ENCODE measurements around the gene PCDHB14.
"Not testable (repeated sequence)": the region's sequence is repeated elsewhere in the genome, so short reads cannot be mapped to it uniquely, and the experiment has no call there.

PCDHB14 gene

GRCh38 chr5:141201646-141202045 lies 21.5 kb upstream of the PCDHB14 start:
- in situ Hi-C loops (cut with MboI; ENCODE audit: low sequenced_read_pairs), result not testable (repeated sequence)

GRCh38 chr5:141208478-141208877 lies 14.7 kb upstream of the PCDHB14 start, which contains the start of gene PCDHB12:
Gene PCDHB12, plus strand, starts transcription at chr5:141208719. Its CDS starts 189 bp downstream, at chr5:141208908.
- in situ Hi-C loops (cut with MboI; ENCODE audit: low sequenced_read_pairs), result no loop called here

GRCh38 chr5:141210281-141210680 lies 12.9 kb upstream of the PCDHB14 start:
- in situ Hi-C loops (cut with MboI; ENCODE audit: low sequenced_read_pairs), result not testable (repeated sequence)

DNA sequence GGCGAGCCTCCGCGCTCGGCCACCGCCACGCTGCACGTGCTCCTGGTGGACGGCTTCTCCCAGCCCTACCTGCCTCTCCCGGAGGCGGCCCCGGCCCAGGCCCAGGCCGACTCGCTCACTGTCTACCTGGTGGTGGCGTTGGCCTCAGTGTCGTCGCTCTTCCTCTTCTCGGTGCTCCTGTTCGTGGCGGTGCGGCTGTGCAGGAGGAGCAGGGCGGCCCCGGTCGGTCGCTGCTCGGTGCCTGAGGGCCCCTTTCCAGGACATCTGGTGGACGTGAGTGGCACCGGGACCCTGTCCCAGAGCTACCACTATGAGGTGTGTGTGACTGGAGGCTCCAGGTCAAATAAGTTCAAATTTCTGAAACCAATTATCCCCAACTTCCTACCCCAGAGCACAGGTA lies 12.3 kb upstream of the PCDHB14 start:
- in situ Hi-C loops (cut with MboI; ENCODE audit: low sequenced_read_pairs), result not testable (repeated sequence)

DNA sequence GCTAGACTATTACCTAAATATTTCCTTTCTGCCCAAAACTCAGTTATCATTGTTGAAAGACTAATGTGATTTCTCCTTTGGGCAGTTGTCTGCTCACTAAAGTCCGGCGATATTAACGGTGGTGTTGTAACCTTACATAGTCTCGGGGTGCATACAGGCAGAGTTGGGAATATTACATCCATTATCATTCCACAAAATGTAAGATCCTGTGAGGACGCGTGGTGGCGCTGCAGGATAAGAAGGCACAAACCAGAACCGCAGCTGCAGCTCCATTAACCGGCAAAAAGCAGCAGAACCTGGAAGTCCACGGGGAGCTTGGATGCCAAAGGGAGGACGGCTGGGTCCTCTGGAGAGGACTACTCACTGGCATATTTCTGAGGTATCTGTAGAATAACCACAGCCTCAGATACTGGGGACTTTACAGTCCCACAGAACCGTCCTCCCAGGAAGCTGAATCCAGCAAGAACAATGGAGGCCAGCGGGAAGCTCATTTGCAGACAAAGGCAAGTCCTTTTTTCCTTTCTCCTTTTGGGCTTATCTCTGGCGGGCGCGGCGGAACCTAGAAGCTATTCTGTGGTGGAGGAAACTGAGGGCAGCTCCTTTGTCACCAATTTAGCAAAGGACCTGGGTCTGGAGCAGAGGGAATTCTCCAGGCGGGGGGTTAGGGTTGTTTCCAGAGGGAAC lies 9.3 kb upstream of the PCDHB14 start, which contains the start of gene PCDHB13:
Gene PCDHB13 (plus strand): TSS at position 264 of the 684 bp plus-strand sequence. CDS start 205 bp downstream, at position 469.
- in situ Hi-C loops (cut with MboI; ENCODE audit: low sequenced_read_pairs), result not testable (repeated sequence)

DNA sequence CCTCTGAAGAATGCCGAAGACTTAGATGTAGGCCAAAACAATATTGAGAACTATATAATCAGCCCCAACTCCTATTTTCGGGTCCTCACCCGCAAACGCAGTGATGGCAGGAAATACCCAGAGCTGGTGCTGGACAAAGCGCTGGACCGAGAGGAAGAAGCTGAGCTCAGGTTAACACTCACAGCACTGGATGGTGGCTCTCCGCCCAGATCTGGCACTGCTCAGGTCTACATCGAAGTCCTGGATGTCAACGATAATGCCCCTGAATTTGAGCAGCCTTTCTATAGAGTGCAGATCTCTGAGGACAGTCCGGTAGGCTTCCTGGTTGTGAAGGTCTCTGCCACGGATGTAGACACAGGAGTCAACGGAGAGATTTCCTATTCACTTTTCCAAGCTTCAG lies 8.6 kb upstream of the PCDHB14 start:
- in situ Hi-C loops (cut with MboI; ENCODE audit: low sequenced_read_pairs), result not testable (repeated sequence)

GRCh38 chr5:141215504-141215903 lies 7.6 kb upstream of the PCDHB14 start:
- in situ Hi-C loops (cut with MboI; ENCODE audit: low sequenced_read_pairs), result not testable (repeated sequence)

DNA sequence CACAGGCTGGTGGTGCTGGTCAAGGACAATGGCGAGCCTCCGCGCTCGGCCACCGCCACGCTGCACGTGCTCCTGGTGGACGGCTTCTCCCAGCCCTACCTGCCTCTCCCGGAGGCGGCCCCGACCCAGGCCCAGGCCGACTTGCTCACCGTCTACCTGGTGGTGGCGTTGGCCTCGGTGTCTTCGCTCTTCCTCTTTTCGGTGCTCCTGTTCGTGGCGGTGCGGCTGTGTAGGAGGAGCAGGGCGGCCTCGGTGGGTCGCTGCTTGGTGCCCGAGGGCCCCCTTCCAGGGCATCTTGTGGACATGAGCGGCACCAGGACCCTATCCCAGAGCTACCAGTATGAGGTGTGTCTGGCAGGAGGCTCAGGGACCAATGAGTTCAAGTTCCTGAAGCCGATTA lies 7.1 kb upstream of the PCDHB14 start:
- in situ Hi-C loops (cut with MboI; ENCODE audit: low sequenced_read_pairs), result not testable (repeated sequence)

DNA sequence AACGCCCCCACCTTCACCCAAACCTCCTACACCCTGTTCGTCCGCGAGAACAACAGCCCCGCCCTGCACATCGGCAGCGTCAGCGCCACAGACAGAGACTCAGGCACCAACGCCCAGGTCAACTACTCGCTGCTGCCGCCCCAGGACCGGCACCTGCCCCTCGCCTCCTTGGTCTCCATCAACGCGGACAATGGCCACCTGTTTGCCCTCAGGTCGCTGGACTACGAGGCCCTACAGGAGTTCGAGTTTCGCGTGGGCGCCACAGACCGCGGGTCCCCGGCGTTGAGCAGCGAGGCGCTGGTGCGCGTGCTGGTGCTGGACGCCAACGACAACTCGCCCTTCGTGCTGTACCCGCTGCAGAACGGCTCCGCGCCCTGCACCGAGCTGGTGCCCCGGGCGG lies 1.7 kb downstream of the PCDHB14 start:
- in situ Hi-C loops (cut with MboI; ENCODE audit: low sequenced_read_pairs), result not testable (repeated sequence)

DNA sequence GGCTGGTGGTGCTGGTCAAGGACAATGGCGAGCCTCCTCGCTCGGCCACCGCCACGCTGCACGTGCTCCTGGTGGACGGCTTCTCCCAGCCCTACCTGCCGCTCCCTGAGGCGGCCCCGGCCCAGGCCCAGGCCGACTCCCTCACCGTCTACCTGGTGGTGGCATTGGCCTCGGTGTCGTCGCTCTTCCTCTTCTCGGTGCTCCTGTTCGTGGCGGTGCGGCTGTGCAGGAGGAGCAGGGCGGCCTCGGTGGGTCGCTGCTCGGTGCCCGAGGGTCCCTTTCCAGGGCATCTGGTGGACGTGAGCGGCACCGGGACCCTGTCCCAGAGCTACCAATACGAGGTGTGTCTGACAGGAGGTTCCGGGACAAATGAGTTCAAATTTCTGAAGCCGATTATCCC lies 2.3 kb downstream of the PCDHB14 start:
- in situ Hi-C loops (cut with MboI; ENCODE audit: low sequenced_read_pairs), result not testable (repeated sequence)

DNA sequence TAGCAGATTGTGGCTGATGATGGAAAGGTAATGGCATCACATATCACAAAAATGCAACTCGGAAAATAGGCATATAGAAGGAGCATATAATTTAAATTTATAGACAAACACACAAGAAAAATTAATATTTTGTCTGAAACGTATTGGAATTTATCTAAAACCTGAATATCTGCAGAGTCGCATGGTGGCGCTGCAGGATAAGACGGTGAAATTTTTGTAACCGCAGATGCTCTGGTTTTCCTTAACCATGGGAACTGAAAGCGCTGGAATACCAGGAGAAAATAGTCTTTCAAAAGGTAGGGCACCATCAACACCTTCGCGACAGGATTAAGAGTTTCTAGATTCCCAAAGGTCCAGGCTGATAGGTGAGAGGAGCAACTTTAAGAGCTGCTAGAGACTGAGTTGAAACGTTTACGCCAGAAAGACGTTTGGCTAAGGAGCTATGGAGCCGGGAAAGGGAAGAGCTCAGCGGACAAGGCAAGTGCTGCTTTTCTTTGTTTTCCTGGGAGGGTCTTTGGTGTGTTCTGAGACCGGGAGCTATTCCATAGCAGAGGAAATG lies 11.0 kb downstream of the PCDHB14 start:
- in situ Hi-C loops (cut with MboI; ENCODE audit: low sequenced_read_pairs), result no loop called here

DNA sequence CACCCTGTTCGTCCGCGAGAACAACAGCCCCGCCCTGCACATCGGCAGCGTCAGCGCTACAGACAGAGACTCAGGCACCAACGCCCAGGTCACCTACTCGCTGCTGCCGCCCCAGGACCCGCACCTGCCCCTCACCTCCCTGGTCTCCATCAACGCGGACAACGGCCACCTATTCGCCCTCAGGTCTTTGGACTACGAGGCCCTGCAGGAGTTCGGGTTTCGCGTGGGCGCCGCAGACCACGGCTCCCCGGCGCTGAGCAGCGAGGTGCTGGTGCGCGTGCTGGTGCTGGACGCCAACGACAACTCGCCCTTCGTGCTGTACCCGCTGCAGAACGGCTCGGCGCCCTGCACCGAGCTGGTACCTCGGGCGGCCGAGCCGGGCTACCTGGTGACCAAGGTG lies 12.8 kb downstream of the PCDHB14 start:
- in situ Hi-C loops (cut with MboI; ENCODE audit: low sequenced_read_pairs), result not testable (repeated sequence)

DNA sequence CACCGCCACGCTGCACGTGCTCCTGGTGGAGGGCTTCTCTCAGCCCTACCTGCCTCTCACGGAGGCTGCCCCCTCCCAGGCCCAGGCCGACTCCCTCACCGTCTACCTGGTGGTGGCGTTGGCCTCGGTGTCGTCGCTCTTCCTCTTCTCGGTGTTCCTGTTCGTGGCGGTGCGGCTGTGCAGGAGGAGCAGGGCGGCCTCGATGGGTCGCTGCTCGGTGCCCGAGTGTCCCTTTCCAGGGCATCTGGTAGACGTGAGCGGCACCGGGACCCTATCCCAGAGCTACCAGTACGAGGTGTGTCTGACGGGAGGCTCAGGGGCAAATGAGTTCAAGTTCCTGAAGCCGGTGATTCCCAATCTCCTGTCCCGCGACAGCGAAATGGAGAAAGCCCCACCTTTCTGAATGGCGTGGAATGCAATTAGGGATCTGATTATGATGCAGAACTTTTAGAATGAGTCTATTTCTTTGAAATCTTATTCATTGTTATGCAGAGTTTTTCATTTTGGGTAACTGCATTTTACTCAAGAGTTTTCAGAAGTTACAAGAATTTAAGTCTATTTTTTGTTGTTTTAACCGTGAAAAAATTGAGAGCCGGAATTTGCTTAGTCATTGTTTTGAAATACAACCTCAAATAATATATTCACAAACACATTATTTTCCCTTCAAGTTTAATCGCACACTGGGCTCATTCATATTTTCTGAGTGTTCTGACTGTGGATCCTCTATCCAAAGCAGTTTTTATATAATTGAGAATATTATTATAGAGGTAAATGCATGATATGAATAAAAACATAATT lies 13.6 kb downstream of the PCDHB14 start:
- in situ Hi-C loops (cut with MboI; ENCODE audit: low sequenced_read_pairs), result no loop called here

DNA sequence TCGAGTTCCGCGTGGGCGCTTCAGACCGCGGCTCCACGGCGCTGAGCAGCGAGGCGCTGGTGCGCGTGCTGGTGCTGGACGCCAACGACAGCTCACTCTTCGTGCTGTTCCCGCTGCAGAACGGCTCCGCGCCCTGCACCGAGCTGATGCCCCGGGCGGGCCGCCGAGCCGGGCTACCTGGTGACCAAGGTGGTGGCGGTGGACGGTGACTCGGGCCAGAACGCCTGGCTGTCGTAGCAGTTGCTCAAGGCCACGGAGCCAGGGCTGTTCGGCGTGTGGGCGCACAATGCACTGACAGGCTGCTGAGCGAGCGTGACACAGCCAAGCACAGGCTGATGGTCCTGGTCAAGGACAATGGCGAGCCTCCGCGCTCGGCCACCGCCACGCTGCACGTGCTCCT lies 18.4 kb downstream of the PCDHB14 start:
- in situ Hi-C loops (cut with MboI; ENCODE audit: low sequenced_read_pairs), result no loop called here

DNA sequence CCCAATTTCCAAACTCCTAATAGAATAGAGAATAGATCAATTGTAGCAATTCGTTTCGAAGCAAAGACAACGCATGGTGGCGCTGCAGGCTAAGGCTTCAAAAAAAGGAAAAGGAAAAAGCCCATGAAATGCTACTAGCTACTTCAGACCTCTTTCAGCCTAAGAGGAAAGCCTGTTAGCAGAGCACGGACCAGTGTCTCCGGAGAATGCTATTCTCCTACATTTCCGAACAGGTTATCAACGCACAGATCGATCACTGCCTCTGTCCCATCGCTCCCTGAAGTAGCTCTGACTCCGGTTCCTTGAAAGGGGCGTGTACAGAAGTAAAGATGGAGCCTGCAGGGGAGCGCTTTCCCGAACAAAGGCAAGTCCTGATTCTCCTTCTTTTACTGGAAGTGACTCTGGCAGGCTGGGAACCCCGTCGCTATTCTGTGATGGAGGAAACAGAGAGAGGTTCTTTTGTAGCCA lies 22.1 kb downstream of the PCDHB14 start, which contains the start of gene PCDHB15:
Gene PCDHB15 (plus strand): TSS at position 146 of the 468 bp plus-strand sequence. CDS start 184 bp downstream, at position 330.
- in situ Hi-C loops (cut with MboI; ENCODE audit: low sequenced_read_pairs), result no loop called here

DNA sequence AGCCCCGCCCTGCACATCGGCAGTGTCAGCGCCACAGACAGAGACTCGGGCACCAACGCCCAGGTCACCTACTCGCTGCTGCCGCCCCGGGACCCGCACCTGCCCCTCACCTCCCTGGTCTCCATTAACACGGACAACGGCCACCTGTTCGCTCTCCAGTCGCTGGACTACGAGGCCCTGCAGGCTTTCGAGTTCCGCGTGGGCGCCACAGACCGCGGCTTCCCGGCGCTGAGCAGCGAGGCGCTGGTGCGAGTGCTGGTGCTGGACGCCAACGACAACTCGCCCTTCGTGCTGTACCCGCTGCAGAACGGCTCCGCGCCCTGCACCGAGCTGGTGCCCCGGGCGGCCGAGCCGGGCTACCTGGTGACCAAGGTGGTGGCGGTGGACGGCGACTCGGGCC lies 23.8 kb downstream of the PCDHB14 start:
- in situ Hi-C loops (cut with MboI; ENCODE audit: low sequenced_read_pairs), result not testable (repeated sequence)

DNA sequence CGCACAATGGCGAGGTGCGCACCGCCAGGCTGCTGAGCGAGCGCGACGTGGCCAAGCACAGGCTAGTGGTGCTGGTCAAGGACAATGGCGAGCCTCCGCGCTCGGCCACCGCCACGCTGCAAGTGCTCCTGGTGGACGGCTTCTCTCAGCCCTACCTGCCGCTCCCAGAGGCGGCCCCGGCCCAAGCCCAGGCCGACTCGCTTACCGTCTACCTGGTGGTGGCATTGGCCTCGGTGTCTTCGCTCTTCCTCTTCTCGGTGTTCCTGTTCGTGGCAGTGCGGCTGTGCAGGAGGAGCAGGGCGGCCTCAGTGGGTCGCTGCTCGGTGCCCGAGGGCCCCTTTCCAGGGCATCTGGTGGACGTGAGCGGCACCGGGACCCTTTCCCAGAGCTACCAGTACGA lies 24.3 kb downstream of the PCDHB14 start:
- in situ Hi-C loops (cut with MboI; ENCODE audit: low sequenced_read_pairs), result not testable (repeated sequence)

GRCh38 chr5:141250576-141250975 lies 27.4 kb downstream of the PCDHB14 start:
- in situ Hi-C loops (cut with MboI; ENCODE audit: low sequenced_read_pairs), result no loop called here

DNA sequence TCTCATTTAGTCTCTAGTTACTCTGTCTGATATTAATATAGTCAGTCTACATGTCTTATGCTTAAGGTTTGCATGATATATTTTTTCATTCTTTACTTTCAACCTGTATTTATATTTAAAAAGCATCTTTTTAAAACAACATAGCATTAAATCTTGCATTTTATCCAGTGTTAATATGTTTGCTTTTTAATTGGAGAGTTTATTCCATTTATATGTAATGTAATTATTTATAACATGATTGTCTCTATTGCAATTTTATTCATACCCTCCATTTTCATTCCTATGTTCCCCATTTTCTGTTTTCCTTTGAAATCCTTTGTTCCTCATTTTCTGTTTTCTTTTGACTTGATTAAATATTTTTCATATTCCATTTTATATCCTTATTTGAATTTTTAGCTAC lies 35.3 kb downstream of the PCDHB14 start:
- in situ Hi-C loops (cut with MboI; ENCODE audit: low sequenced_read_pairs), result no loop called here

DNA sequence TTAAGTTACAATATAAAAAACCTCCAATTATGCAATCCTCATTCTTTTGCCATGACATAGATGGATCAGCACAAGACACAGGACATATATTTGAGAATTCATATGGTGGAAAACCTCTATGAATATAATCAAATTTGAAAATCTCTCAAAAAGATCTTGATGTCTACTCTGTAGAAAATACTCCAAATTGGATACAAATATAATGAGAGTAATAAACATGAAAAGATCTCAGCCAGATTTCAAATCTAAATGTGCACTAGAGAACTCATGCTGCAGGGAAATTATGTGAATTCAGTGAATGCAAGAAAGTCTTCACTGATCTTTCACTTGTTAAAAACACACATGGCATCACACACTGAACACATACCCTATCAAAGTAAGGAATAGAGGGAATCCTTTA lies 35.8 kb downstream of the PCDHB14 start:
- in situ Hi-C loops (cut with MboI; ENCODE audit: low sequenced_read_pairs), result no loop called here

DNA sequence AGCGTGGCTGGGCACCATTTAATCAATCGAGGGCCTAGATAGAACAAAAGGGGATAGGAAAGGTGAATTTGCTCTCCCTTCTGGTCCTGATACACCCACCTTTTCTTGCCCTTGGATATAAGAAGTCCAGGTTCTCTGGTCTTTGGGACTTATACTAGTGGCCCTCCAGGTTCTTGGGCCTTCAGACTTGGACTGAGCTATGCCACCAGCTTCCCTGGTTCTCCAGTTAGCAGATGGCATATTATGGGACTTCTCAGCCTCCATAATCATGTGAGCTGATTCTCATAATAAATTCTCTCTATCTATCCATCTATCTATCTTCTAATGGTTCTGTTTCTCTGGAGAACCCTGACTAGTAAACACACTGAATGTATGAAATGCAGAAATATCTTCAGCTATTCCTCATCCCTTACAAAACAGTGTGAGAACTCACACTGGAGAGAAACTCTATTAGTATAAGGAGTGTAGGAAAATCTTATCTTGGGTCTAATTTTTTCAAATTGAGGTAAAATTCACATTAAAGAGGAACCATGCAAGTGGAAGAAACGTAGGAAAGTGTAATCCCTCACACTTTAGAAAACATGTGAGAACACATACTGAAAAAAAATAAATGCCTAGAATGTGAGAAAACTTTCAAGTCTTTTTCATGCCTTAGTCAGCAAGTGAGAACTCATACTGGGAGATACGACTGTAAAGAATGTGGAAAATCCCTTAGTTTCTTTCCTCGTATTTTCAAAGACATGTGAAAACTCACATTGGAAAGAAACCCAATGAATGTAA lies 37.5 kb downstream of the PCDHB14 start:
- in situ Hi-C loops (cut with MboI; ENCODE audit: low sequenced_read_pairs), result no loop called here

Data from HL-60/S4 (cell line).